HG02588 (cell line): ENCODE data around the gene API5.

Experiments
- ATAC-seq: cut with Tn5 transposase; IDR thresholded peaks from one replicate; pipeline ENCODE4 v1.9.1; 2021; ENCODE audit warnings: mild to moderate bottlenecking, moderate library complexity; ENCODE audit not compliant: unreplicated experiment

Gene API5

GRCh38 chr11:43358801-43359421, 47.1 kb downstream of the API5 start, which contains the start of gene TTC17:
Gene TTC17, plus strand, starts transcription at chr11:43358920. Its CDS starts 35 bp downstream, at chr11:43358955.
- ATAC-seq = peak; percentile 93

GRCh38 chr11:43359422-43359818, 47.6 kb downstream of the API5 start:
- ATAC-seq = peak; percentile 49

DNA sequence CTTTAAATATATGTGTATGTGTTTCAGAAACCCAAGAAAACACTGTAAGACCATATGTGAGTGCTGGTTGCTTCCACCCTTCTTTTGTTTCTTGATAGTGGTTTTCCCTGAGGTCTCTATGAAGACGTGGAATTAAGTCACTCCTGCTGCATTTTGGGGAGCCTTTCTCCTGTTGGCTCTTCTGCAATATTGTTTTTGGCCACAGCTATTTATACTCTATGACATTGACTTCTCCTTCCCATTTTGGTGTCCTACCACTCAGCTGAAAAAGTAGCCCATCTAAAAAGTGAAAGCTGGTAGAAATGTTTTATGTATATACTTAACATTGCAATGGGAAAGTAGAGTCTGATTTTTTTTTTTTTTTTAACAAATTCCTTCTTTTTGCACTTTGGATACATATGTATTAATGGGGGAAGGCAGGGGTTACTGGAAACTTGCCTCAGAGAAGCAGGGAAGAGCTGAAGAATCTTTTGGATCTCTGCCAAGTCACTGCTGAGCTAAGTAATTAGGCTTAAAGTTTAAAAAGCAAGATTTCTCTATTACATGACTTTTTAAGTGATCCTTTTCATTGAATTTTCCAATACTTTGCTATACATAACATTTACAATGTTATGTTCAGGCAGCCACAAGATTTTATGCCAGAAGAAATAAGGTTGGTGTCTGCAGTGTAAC, 48.7 kb downstream of the API5 start:
- no peak for ATAC-seq

GRCh38 chr11:43366677-43367076, 54.9 kb downstream of the API5 start:
- ATAC-seq = no peak

DNA sequence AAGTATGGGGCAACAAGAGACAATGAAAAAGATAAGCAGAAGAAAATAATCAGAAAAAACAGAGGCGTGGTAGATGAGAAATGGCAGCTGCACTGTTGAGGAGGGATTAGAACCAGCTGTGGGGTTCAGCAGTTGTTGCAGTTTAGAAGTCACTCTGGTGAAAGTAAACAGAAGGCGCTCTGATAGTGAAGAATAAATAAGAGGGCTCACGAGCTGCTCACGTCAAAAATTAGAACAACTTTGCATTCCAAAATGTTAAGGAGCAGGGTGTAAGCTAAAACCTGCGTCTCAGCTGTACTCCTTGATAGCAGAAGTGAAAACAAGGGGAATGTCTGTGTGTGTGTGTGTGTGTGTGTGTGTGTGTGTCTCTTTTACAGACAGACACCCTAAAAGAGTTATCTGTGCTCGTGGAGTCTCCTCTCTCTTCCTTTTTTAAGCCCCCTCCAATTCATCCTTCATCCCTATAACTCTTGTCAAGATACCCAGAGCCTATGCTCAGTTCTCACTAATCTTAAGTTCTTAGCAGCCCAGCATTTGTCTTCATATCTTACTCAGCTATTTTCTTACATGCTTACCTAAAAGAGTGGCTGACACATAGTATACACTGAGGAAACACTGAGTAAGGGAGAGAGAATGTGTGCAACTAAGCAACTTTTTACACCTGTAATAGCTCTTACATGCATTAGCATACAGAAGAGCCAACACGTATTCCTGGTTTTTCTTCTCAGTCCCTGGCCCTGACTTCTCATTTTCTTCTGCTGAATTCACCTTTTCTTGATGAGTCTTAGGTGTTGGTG, 55.8 kb downstream of the API5 start:
- ATAC-seq = no peak

- no peak for ATAC-seq
Measured at GRCh38 chr11:43376065-43376464, 64.3 kb downstream of the API5 start.

DNA sequence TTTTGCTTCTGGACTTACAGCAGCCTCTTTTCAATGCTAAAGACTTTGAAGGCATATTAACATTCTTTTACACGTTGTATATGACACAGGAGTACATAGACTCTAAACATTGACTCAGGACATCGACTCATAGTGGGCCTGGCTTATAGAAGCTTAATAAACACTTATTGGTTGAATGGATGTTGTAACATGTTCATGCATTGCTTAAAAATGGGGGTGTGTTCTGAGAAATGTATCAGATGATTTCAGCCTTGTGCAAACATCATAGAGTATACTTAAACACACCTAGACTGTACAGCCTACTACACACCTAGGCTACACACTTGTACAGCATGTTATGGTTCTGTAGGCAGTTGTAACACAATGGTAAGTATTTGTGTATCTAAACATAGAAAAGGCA, 64.8 kb downstream of the API5 start:
- no peak for ATAC-seq

- no peak for ATAC-seq
Measured at GRCh38 chr11:43377389-43377788, 65.6 kb downstream of the API5 start.

- ATAC-seq = no peak
Measured at GRCh38 chr11:43378897-43379296, 67.1 kb downstream of the API5 start.

DNA sequence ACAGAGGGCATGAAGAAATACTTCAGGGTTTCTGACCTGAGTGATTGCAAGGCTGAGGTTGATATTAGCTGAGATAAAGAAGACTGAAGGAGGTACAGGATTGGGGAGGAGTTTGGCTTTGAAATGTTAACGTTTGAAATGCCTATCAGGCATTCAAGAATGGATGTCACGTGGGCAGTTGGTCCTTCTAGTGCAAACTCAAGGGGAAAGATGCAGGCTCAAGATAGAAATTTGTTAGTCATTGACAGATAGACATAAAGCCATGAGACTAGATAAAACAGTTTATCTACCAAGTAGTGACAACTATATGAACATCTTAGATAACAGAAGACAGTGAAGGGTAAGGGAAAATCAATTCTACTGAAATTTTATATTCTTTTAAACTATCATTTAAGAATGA, 70.0 kb downstream of the API5 start:
- no peak for ATAC-seq

DNA sequence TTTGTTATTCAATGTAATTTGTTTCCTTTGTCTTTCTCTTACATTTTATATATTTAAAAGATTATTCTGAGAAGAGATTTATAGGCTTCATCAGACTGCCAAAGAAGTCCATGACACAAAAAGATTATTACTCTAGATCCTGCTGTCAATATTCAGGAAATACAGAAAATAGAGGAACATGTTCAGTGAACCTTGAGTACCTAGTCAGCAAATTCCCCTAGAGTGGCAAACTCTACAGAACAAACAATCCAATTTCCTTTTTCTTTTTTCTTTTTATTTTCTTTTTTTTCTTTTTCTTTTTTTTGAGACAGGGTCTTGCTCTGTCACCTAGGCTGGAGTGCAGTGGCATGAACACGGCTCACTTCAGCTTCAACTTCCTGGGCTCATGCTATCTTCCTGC, 70.8 kb downstream of the API5 start:
- ATAC-seq = no peak

GRCh38 chr11:43384393-43384792, 72.6 kb downstream of the API5 start:
- ATAC-seq = no peak

DNA sequence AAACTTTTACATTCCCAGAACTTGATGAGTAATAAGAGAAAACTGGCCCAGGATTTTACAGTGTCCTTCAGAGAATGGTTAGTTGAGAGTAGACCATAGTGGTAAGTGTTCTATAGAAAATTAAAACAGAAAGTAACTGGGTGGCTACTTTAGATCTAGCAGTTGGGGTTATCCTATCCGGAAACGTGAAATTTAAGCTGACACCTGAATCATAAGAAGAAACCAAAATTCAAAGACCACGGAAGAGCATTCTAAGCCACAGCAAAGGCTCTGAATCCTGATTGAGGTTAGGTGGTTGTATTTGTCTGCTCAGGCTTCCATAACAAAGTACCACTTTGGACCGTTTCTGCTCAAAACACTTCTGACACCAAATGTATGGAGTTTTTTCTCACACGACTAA, 80.9 kb downstream of the API5 start:
- ATAC-seq = no peak

GRCh38 chr11:43393765-43394355, 82.1 kb downstream of the API5 start:
- no peak for ATAC-seq
